Caco-2 (cell line): Measurements from ENCODE around the gene JADE3. TPM values are rescaled to one million over a fixed set of nuclear protein-coding genes. Genes with fewer than 3 reads are reported as not detected.

Experiments
- BruUV-seq: library from RNA; stranded (reverse); fragments of 400-500 nt; replicated peaks from 2 replicates; lab custom pipeline; 2021; lab: Mats Ljungman, UMichigan
- CTCF ChIA-PET: fragments of 300-600 bp; sonication (Branson Sonifier 250); formaldehyde crosslinking; loops from one replicate; lab custom pipeline; 2022; ENCODE audit warnings: antibody characterized with exemption; lab: Charles Lee
- POLR2A ChIA-PET: fragments of 300-600 bp; sonication (Branson Sonifier 250); formaldehyde crosslinking; loops from one replicate; lab custom pipeline; 2022; ENCODE audit warnings: antibody characterized with exemption; lab: Charles Lee
- DNase-seq, 2 experiments: peaks; one replicate each; pipeline versions ENCODE4 v3.0.0 to v3.0.0-alpha.2; 2020 to 2022
- H3K27me3 ChIP-seq: replicated peaks from 2 replicates; pipeline ENCODE4 v1.6.0; 2011; ENCODE audit warnings: low read length; ENCODE audit not compliant: control insufficient read depth, insufficient read depth
- H3K36me3 ChIP-seq: 2 replicates; pipeline ENCODE4 v1.5.1; 2011; ENCODE audit warnings: low read length; ENCODE audit not compliant: control insufficient read depth, insufficient read depth
- H3K4me1 ChIP-seq: fragments of 250-450 bp; sonication (Bioruptor Pico); 2 replicates; pipeline ENCODE4 v1.5.1; 2020; ENCODE audit warnings: mild to moderate bottlenecking
- H3K4me3 ChIP-seq: 2 replicates; pipeline ENCODE4 v1.5.1; 2011; ENCODE audit warnings: low read depth, mild to moderate bottlenecking, control low read depth, low read length
- H3K9me3 ChIP-seq: fragments of 250-450 bp; sonication (Bioruptor Pico); 2 replicates; pipeline ENCODE4 v1.5.1; 2020; ENCODE audit warnings: mild to moderate bottlenecking, moderate library complexity
- H3K27ac Mint-ChIP-seq: one replicate; pipeline ENCODE4 v1.8.0; 2022; ENCODE audit warnings: mixed read lengths; ENCODE audit not compliant: unreplicated experiment
- H3K27me3 Mint-ChIP-seq: one replicate; pipeline ENCODE4 v1.8.0; 2022; ENCODE audit warnings: mixed read lengths; ENCODE audit not compliant: insufficient read depth, unreplicated experiment
- H3K36me3 Mint-ChIP-seq: one replicate; pipeline ENCODE4 v1.8.0; 2022; ENCODE audit warnings: mild to moderate bottlenecking, mixed read lengths; ENCODE audit not compliant: insufficient read depth, unreplicated experiment
- H3K4me1 Mint-ChIP-seq: one replicate; pipeline ENCODE4 v1.8.0; 2022; ENCODE audit warnings: low read depth, mixed read lengths; ENCODE audit not compliant: unreplicated experiment
- H3K4me3 Mint-ChIP-seq: one replicate; pipeline ENCODE4 v1.8.0; 2022; ENCODE audit warnings: mild to moderate bottlenecking, moderate library complexity, mixed read lengths; ENCODE audit not compliant: unreplicated experiment
- H3K9me3 Mint-ChIP-seq: one replicate; pipeline ENCODE4 v1.8.0; 2022; ENCODE audit warnings: mixed read lengths; ENCODE audit not compliant: unreplicated experiment
- intact Hi-C: fragments of 100-400 bp; cut with micrococcal nuclease; formaldehyde crosslinking; loops from one replicate; pipeline ENCODE4 v1.10.0; 2022; ENCODE audit not compliant: unreplicated experiment
- total RNA-seq: library from RNA; stranded (reverse); gene quantifications from 2 replicates; pipeline ENCODE4 v1.2.3, GENCODE V29; 2022
- TF ChIP-seq, protein P1 (sequence below), 2 experiments: fragments of 200-600 bp in 1 of 2; IDR thresholded peaks; 1 replicate in 1 of 2; 2 replicates in 1 of 2; pipeline versions ENCODE4 v1.5.1 to v1.8.0; 2011 to 2022; ENCODE audit warnings: antibody characterized with exemption in 1 of 2, control low read depth in 1 of 2, inconsistent platforms in 1 of 2, low read depth in 1 of 2, low read length in 1 of 2, mild to moderate bottlenecking in 1 of 2, moderate library complexity in 1 of 2; ENCODE audit not compliant: insufficient read depth in 1 of 2, severe bottlenecking in 1 of 2, unreplicated experiment in 1 of 2

The JADE3 gene
- total RNA-seq, 1 experiment from 2014 or later: 22.7 TPM

DNA sequence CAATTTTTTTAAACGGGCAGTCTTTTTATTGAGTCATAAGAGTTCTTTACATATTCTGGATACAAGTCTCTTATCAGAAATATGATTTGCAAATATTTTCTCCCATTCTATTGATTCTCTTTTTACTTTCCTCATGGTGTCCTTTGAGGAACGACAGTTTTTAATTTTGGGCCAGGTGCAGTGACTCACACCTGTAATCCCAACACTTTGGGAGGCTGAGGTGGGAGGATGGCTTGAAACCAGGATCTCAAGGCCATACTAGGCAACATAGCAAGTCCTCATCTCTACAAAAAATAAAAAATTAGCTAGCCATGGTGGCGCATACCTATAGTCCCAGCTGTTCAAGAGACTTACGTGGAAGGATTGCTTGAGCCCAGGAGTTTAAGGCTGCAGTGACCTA is 99.9 kb downstream of the JADE3 start:
- TF ChIP-seq, protein P1, sequence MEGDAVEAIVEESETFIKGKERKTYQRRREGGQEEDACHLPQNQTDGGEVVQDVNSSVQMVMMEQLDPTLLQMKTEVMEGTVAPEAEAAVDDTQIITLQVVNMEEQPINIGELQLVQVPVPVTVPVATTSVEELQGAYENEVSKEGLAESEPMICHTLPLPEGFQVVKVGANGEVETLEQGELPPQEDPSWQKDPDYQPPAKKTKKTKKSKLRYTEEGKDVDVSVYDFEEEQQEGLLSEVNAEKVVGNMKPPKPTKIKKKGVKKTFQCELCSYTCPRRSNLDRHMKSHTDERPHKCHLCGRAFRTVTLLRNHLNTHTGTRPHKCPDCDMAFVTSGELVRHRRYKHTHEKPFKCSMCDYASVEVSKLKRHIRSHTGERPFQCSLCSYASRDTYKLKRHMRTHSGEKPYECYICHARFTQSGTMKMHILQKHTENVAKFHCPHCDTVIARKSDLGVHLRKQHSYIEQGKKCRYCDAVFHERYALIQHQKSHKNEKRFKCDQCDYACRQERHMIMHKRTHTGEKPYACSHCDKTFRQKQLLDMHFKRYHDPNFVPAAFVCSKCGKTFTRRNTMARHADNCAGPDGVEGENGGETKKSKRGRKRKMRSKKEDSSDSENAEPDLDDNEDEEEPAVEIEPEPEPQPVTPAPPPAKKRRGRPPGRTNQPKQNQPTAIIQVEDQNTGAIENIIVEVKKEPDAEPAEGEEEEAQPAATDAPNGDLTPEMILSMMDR (IDR thresholded peaks at IDR 0.05; ENCODE audit: insufficient read depth in 1 of 2, low read depth in 1 of 2, low read length in 1 of 2, severe bottlenecking in 1 of 2, unreplicated experiment in 1 of 2): no peak
- H3K4me3 Mint-ChIP-seq: no peak overlapping the region
- Histone ChIP-seq H3K4me1 (no peaks in the 10 kb centered on the region), H3K9me3 (no peaks in the 10 kb centered on the region), H3K36me3 (no peaks in the 10 kb centered on the region; the same call in 1 of the 2 replicates), H3K4me3 (no peak overlapping the region), H3K27me3 (no peaks in the 10 kb centered on the region)
- H3K36me3 Mint-ChIP-seq: peaks cover 12% of the 10 kb centered on the region
- CTCF ChIA-PET: no interaction called here
- BruUV-seq: no TSS peak
- no peaks in the 10 kb centered on the region for H3K27me3 Mint-ChIP-seq
- H3K4me1 Mint-ChIP-seq: no peaks in the 10 kb centered on the region
- POLR2A ChIA-PET: no interaction called here
- intact Hi-C loops: no loop called here
- no peaks in the 10 kb centered on the region for H3K9me3 Mint-ChIP-seq
- no peak overlapping the region for H3K27ac Mint-ChIP-seq
- DNase-seq: no peak

DNA sequence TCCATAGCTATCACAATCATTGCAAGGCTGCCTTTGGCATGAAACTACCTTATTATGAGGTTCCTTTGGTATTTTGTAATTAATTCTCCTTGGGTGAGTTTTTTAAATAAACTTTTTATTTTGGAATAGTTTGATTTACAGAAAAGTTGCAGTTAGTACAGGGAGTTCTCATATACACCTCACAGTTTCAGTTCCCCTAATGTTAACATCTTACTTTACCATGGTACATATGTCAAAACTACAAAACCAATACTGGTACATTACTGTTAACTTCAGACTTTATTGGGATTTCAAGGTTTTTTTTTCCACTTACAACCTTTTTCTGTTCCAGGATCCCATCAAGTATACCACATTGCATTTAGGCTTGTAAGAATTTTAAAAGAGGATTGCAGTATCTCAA is 114.0 kb downstream of the JADE3 start:
- H3K4me1 Mint-ChIP-seq: no peaks in the 10 kb centered on the region
- Histone ChIP-seq H3K4me3 (no peak overlapping the region), H3K27me3 (no peaks in the 10 kb centered on the region), H3K4me1 (no peaks in the 10 kb centered on the region), H3K36me3 (no peaks in the 10 kb centered on the region), H3K9me3 (no peaks in the 10 kb centered on the region)
- H3K27ac Mint-ChIP-seq: no peak overlapping the region
- no peak for DNase-seq
- H3K36me3 Mint-ChIP-seq: no peaks in the 10 kb centered on the region
- CTCF ChIA-PET: no interaction called here
- TF ChIP-seq, protein P1 (IDR thresholded peaks at IDR 0.05; ENCODE audit: insufficient read depth in 1 of 2, low read depth in 1 of 2, low read length in 1 of 2, severe bottlenecking in 1 of 2, unreplicated experiment in 1 of 2): no peak
- H3K4me3 Mint-ChIP-seq: no peak overlapping the region
- POLR2A ChIA-PET: no interaction called here
- no TSS peak for BruUV-seq
- no peaks in the 10 kb centered on the region for H3K9me3 Mint-ChIP-seq
- intact Hi-C loops: no loop called here
- H3K27me3 Mint-ChIP-seq: no peaks in the 10 kb centered on the region

DNA sequence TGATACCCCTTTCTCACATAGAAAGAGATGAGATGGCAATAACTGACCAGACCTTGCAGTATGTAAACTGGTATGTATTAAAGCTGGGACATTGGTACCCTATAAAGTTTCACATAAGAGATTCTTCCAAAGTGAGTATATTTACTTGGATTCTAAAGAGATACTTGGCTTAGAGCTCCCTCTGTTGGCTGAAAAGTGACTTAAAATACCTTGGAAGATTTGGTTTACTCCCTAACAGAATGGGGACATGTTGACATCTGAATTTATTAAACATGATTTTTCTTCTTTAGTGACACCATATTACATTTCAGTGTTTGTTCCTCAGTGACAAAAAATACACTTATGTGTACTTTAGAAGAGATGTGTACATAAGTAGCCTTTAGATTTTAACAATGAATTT is 118.1 kb downstream of the JADE3 start:
- peak in 1 of 2 experiments; percentile 47 for DNase-seq
- Histone ChIP-seq H3K9me3 (no peaks in the 10 kb centered on the region), H3K4me1 (no peaks in the 10 kb centered on the region), H3K27me3 (no peaks in the 10 kb centered on the region), H3K4me3 (no peak overlapping the region), H3K36me3 (no peaks in the 10 kb centered on the region)
- Mint-ChIP-seq H3K27me3 (no peaks in the 10 kb centered on the region), H3K27ac (no peak overlapping the region), H3K36me3 (peaks cover 13% of the 10 kb centered on the region), H3K4me3 (no peak overlapping the region), H3K9me3 (no peaks in the 10 kb centered on the region), H3K4me1 (no peaks in the 10 kb centered on the region)
- ChIA-PET CTCF (interaction anchor here (0.6 to 1.0 kb wide), 4 partner anchors 12 to 126 kb away, joined by 3 to 4 read pairs (median 4); no protein-coding TSS in a partner anchor), POLR2A (no interaction called here)
- TF ChIP-seq, protein P1 (IDR thresholded peaks at IDR 0.05; ENCODE audit: insufficient read depth in 1 of 2, low read depth in 1 of 2, low read length in 1 of 2, severe bottlenecking in 1 of 2, unreplicated experiment in 1 of 2): peak; percentile 38 to 42
- no TSS peak for BruUV-seq
- intact Hi-C loops: loop anchor here (1.0 to 5.0 kb wide), 2 partner anchors 62 to 126 kb away; no protein-coding TSS in a partner anchor
